ENCODE data around the gene ROBO3. TPM values are rescaled to one million over a fixed set of nuclear protein-coding genes. Genes with fewer than 3 reads are reported as not detected.

ROBO3 gene
- total and polyA plus RNA-seq, 2 of the 8 experiments (the other 6 are each of a cell fraction or from before 2014, with no cell fraction given) = 12.1 to 24.6 TPM

DNA sequence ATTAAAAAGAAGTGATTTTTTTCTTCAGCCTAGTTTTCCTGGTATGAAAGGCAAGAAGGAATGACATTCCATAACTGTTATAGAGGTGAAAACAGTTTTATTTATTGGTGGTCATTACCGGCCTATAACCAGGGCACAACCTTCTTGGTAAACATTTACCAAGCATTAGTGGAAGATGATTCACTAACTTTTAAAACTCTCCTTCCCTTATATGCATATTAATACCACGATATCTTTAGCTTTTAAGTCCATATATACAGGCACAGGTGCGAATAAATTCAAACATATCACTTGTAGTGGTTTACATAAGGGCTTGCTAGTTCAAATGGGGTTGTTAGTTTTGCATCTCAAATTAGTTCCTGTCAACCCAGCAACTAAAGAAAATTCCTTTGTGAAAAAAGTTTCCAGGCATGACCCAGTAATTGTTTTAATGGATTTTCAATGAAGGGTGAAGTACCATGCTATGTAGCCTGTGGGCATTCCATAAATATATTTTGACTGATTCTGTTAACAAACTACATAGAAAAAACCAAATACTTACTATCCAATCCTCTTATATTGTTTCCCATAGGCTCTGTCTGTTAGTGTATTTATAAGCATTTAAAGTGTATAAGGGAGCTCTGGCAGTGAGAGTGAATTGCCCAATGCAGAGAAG lies 30.6 kb upstream of the ROBO3 start (continued):
- TF ChIP-seq SP2 (IDR thresholded peaks at IDR 0.05; ENCODE audit: low read length) (no peak), CTBP2 (IDR thresholded peaks at IDR 0.05; ENCODE audit: borderline replicate concordance, insufficient read depth, insufficient read length, low read length) (no peak), BACH1 (IDR thresholded peaks at IDR 0.05; ENCODE audit: low read length) (no peak), FOSL1 (IDR thresholded peaks at IDR 0.05; ENCODE audit: insufficient read depth, low read depth, low read length) (no peak)

Measured in H1 (cell line).